GM12865 (cell line): ENCODE measurements around the gene CSF2RB.

Experiments used
- DNase-seq: peaks from one replicate; pipeline ENCODE4 v3.0.0; 2010; ENCODE audit warnings: low read depth
- H3K4me3 ChIP-seq: 2 replicates; pipeline ENCODE4 v1.5.1; 2011; ENCODE audit warnings: mild to moderate bottlenecking, low read depth, low read length, control low read depth
- CTCF ChIP-seq: IDR thresholded peaks from 2 replicates; pipeline ENCODE4 v1.5.1; 2011; ENCODE audit warnings: low read length, control low read depth, low read depth, inconsistent platforms; ENCODE audit not compliant: insufficient read depth; ENCODE audit errors: missing control alignments

CSF2RB gene

DNA sequence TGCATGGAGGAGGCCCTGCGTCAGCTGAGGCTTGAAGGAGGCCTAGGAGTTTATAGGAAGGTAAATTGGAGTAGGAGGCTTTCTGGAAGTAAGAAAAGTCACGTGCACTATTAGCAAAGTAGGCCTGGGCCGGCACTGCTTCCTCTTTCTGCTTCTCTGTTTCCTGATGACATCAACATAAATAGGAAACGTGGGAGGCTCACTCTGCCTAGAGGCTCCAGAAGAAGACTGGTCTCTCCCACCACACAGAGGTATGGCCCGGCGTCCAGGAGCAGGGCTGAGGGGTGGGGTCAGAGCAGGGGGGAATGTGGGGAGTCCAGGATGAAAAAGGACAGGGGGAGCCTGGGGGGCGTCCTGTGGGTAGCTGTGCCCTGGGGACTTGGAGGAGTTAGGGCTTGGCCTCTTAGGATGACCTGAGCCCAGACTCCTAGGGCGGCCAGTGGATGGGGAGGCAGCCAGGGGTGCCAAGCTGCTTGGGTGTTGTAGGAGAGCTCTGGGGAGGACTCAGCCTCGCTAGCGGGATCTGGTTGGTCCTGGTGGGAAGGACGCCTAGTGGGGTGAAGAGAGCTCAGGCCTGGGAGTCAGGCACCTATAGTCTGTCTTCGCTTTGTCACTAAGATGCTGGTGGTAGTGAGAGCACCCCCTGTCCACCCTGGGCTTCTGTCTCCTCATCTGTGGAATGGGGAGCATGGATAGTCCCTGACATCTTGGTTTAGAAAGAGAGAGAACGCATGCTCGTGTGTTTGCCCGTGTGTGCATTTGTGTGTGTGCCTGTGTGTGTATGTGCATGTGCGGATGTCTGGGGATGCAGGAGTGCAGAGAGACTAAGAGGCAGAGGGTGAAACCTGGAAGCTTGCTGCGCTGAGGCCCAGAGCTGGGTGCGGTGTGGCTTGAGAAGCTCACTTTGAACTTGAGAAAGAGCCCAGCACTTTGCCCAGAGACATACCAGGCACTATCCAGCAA, at the start of gene CSF2RB:
TSS of gene CSF2RB (plus strand) at position 202 of the 963 bp plus-strand sequence. CDS start 8,580 bp downstream, outside the sequence.
- DNase-seq, result peak; percentile 48
- H3K4me3 ChIP-seq, result peak within 1 kb of the TSS; percentile 54
- no peak for TF ChIP-seq CTCF

GRCh38 chr22:36863979-36864378, 49.4 kb upstream of the CSF2RB start:
- H3K4me3 ChIP-seq, result no peak overlapping the region
- no peak for DNase-seq
- TF ChIP-seq CTCF, result no peak

GRCh38 chr22:36864454-36865215, 48.8 kb upstream of the CSF2RB start:
- no peak for DNase-seq
- no peak for TF ChIP-seq CTCF
- no peak overlapping the region for H3K4me3 ChIP-seq

- DNase-seq, result no peak
- TF ChIP-seq CTCF, result no peak
Observed at GRCh38 chr22:36865346-36865745, 48.1 kb upstream of the CSF2RB start.

GRCh38 chr22:36867695-36868094, 45.7 kb upstream of the CSF2RB start:
- DNase-seq, result no peak
- TF ChIP-seq CTCF, result no peak
- H3K4me3 ChIP-seq, result no peak overlapping the region

More at GRCh38 chr22:36865346-36865745, 48.1 kb upstream of the CSF2RB start:
- no peak overlapping the region for H3K4me3 ChIP-seq

- no peak overlapping the region for H3K4me3 ChIP-seq
- no peak for TF ChIP-seq CTCF
- DNase-seq, result no peak
Observed at GRCh38 chr22:36868546-36869181, 44.8 kb upstream of the CSF2RB start.
